Prostate gland (tissue), 2 donors: ENCODE data around the gene FBXO17.

Source experiments
- CTCF ChIP-seq, 4 experiments: fragments of 200-600 bp in 2 of 4; fragments of 450-650 bp in 2 of 4; sonication (generic) in 2 of 4; IDR thresholded peaks; 1 replicate in 3 of 4; 2 replicates in 1 of 4; pipeline ENCODE4 v1.5.1; 2016 to 2019; ENCODE audit warnings: antibody characterized with exemption in 4 of 4, mild to moderate bottlenecking in 2 of 4, moderate library complexity in 2 of 4
- POLR2A ChIP-seq: fragments of 450-650 bp; IDR thresholded peaks from one replicate; pipeline ENCODE4 v1.6.1; 2016; ENCODE audit warnings: antibody characterized with exemption, mild to moderate bottlenecking
- POLR2AphosphoS5 ChIP-seq: sonication (generic); formaldehyde crosslinking; IDR thresholded peaks from one replicate; pipeline ENCODE4 v1.6.1; 2017; ENCODE audit warnings: antibody characterized with exemption

GRCh38 chr19:39017646-39018045, 42.1 kb upstream of the FBXO17 start:
- TF ChIP-seq CTCF (IDR thresholded peaks at IDR 0.05) (no peak), POLR2A (no peak), POLR2AphosphoS5 (no peak)
